OCI-LY1 (cell line): ENCODE results near the gene CDRT15L2.
"Not testable (repeated sequence)": the region's sequence is repeated elsewhere in the genome, so short reads cannot be mapped to it uniquely, and the experiment has no call there.

Source experiments
- CTCF ChIP-seq: fragments of 200-600 bp; sonication (generic), shearing (Covaris generic); IDR thresholded peaks from 2 replicates; pipeline ENCODE4 v1.5.1; 2017; ENCODE audit warnings: mild to moderate bottlenecking, antibody characterized with exemption, low read length, moderate library complexity, mixed read lengths
- EZH2 ChIP-seq: fragments of 200-600 bp; sonication (generic), shearing (Covaris generic); IDR thresholded peaks from 2 replicates; pipeline ENCODE4 v1.8.0; 2017; ENCODE audit warnings: borderline replicate concordance, mixed run types, mild to moderate bottlenecking, antibody characterized with exemption, low read length, moderate library complexity, mixed read lengths

GRCh38 chr17:20530104-20530503 lies 49.4 kb upstream of the CDRT15L2 start:
- TF ChIP-seq EZH2, CTCF: not testable (repeated sequence)
